ENCODE results near the gene CAB39L.

CAB39L gene

DNA sequence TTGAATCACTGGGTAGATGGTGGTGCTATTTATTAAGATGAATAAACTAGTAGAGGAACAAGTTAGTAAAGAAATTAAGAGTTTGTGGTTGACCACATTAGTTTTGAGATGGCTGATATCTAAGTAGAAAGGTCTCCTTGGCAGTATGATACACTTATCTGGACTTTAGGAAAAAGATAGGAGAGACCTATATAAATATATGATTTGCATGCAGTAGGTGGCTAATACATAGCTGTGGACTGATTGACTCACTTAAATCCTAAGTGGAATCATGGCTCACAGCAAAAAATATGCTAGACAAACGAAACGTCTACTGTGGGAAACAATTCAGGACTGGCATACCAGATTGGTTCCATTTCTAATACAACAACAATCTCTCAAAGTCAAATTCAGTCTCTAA is 92.0 kb downstream of the CAB39L start:
- no peak overlapping the region for H3K4me3 ChIP-seq (ENCODE audit: control insufficient read depth, low read depth, low read length)
- TF ChIP-seq, protein P1, sequence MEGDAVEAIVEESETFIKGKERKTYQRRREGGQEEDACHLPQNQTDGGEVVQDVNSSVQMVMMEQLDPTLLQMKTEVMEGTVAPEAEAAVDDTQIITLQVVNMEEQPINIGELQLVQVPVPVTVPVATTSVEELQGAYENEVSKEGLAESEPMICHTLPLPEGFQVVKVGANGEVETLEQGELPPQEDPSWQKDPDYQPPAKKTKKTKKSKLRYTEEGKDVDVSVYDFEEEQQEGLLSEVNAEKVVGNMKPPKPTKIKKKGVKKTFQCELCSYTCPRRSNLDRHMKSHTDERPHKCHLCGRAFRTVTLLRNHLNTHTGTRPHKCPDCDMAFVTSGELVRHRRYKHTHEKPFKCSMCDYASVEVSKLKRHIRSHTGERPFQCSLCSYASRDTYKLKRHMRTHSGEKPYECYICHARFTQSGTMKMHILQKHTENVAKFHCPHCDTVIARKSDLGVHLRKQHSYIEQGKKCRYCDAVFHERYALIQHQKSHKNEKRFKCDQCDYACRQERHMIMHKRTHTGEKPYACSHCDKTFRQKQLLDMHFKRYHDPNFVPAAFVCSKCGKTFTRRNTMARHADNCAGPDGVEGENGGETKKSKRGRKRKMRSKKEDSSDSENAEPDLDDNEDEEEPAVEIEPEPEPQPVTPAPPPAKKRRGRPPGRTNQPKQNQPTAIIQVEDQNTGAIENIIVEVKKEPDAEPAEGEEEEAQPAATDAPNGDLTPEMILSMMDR (IDR thresholded peaks at IDR 0.05; ENCODE audit: control insufficient read depth, insufficient read depth, low read depth, low read length, missing control alignments) = no peak
- no peak for DNase-seq (ENCODE audit: low read depth)

DNA sequence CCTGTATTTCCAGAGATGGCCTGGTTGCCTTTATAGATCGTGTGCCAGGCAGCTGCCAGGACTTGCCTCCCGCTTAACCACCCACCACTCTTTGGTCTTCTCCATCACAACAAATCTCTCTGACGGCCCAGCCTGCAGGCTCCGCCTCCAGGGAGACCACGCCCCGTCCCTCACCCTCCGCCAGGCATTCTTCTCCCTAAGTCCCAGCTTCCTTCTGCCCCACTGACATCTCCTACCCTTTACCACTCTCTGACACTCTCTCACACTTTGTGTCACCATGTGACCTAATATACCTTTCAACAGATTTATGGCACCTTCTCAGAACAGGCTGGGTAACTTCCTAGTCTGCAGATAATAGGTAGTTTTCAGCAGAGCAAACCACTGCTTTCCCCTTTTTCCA is 95.1 kb downstream of the CAB39L start:
- TF ChIP-seq, protein P1 (IDR thresholded peaks at IDR 0.05; ENCODE audit: control insufficient read depth, insufficient read depth, low read depth, low read length, missing control alignments) = no peak
- no peak for DNase-seq (ENCODE audit: low read depth)
- H3K4me3 ChIP-seq (ENCODE audit: control insufficient read depth, low read depth, low read length) = no peak overlapping the region

DNA sequence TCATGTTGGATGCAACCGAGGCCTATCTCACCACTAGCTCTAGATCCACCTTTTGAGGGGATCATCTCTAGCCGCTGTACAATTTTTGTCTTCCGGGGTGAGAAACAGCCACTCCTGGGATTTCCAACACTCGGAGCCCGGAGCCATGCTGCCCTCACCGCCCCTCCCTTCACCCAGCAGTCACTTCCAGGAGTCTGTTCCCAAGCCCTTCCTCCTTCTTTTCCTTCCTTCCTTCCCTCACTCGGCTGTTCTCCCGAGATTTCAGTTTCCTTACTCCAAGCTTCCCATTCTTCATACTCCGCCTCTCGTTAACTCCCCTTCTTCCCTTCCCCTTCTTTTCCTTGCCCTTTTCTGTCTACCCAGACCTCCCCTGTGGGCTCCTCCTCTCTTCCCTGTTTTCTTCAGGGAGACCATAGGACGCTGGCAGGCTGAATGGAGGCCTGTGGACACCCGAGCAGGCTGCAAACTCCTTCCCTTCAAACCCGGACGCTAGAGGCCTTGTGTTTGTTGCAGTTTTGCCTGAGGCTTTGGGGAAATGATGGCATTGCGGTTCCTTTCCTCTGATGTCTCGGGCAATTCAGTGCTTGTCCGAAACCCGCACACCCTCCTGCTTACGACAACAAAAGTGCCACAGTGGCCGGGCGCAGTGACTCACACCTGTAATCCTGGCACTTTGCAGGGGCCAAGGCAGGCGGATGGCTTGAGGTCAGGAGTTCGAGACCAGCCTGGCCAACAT is 96.0 kb downstream of the CAB39L start:
- TF ChIP-seq, protein P1 (IDR thresholded peaks at IDR 0.05; ENCODE audit: control insufficient read depth, insufficient read depth, low read depth, low read length, missing control alignments) = no peak
- H3K4me3 ChIP-seq (ENCODE audit: control insufficient read depth, low read depth, low read length) = no peak overlapping the region
- DNase-seq (ENCODE audit: low read depth) = no peak

DNA sequence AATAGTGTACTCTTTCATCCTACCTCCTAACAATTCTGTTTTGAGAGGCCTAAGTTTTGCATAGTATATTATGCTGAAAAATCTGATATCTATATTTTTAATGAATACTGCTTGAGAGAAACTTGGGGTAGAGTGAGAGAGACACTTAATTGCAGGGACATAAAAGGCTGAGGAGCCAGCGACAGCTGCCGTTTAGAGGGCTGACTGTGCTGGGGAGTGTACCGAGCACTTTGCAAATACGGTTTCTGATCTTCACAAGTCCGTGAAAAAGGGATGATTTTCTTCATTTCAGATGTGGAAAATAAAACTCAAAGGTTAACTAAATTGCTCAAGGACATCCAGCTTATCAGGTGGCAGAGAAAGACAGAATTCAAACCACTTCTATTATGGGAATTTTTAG is 97.4 kb downstream of the CAB39L start:
- TF ChIP-seq, protein P1 (IDR thresholded peaks at IDR 0.05; ENCODE audit: control insufficient read depth, insufficient read depth, low read depth, low read length, missing control alignments) = no peak
- DNase-seq (ENCODE audit: low read depth) = no peak
- no peak overlapping the region for H3K4me3 ChIP-seq (ENCODE audit: control insufficient read depth, low read depth, low read length)

DNA sequence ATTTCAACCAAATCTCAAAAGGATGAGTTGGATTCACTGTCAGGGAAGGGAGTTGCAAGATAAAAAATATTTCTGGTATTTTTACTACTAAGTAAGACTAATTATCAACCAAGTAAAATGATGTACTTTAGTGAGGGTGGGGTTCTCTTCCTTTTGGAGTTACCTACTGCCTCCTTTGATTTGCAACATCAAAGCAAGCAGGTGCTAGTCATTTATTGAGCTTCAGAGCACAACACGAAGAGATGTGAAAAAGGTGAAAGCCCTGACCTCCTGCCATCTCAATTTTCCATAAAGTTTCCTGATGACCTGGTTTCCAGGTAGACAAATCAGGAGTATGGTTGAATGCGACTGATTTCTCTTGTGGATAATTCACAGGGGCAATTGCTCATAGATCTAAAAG is 100.1 kb downstream of the CAB39L start:
- TF ChIP-seq, protein P1 (IDR thresholded peaks at IDR 0.05; ENCODE audit: control insufficient read depth, insufficient read depth, low read depth, low read length, missing control alignments) = no peak
- DNase-seq (ENCODE audit: low read depth) = no peak
- H3K4me3 ChIP-seq (ENCODE audit: control insufficient read depth, low read depth, low read length) = no peak overlapping the region

DNA sequence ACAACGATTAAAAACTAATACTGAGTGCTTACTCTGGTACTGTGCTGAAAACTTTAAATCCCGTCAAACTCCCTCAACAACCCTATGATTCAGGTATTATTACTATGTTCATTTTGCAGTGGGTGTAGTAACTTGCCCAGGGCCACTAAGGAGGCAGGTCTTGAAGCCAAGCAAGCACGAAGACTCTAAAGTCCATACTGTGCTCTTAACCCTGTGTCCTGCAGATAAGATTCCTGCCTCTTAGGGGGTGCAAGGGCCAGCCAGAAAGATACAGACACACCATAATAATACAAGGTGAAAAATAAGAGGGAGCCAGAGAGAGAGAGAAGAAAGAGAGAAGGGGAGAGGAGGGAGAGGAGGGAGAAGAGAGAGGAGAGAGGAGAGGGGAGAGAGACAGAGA is 100.6 kb downstream of the CAB39L start:
- TF ChIP-seq, protein P1 (IDR thresholded peaks at IDR 0.05; ENCODE audit: control insufficient read depth, insufficient read depth, low read depth, low read length, missing control alignments) = no peak
- H3K4me3 ChIP-seq (ENCODE audit: control insufficient read depth, low read depth, low read length) = no peak overlapping the region
- DNase-seq (ENCODE audit: low read depth) = no peak

Measured in AG09309 (cell line).